ENCODE measurements around the gene TIPIN.

TIPIN gene

DNA sequence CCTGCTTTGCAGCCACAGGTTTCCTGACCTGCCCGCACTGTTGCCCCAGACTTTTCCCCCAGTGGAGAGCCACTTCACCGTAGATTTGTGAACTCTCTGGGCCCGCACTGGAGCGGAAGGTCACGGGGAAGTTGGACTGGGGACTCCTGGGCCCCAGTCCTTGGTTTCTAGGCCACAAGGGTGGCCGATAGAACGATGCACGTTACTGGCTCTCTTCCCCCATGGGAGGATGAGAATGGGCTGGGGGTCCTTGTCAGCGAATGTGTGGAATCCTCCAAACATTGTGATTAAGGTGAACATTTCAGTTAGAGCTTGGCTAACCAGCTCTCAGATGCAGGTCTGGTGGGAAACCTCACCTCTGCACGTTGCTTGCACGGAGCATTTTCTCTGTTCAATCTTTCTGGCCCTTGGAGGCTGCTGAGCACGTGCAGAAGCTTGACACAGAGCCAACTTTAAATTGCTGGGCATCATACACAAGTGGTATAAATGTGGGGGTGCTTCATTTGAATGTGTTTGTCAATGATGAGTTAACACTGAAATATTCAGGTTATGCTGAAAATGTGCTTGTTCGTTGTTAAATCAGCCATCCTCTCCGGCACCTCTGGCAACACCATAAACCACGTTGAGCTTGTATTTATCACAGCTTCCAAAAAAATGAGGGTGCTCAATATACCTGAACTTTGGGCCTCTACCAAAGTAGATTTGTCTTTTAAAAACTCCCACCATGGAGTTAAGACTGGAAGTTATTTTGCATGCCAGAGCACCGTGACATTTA, 62.1 kb downstream of the TIPIN start:
- no CpG with 5 or more reads among the region's 16 CpGs for WGBS (ENCODE audit: extremely low coverage, insufficient coverage, insufficient read length)
- Histone ChIP-seq H2BK12ac (ENCODE audit: low read length) (no peak overlapping the region), H3K36me3 (ENCODE audit: control insufficient read depth in 1 of 2, insufficient read depth in 2 of 2, low read length in 2 of 2) (no peaks in the 10 kb centered on the region), H2BK120ac (ENCODE audit: insufficient read depth, low read length, poor library complexity) (peak overlapping the region; percentile 39), H2BK5ac (ENCODE audit: low read depth, low read length, poor library complexity) (peak overlapping the region; percentile 42), H4K8ac (ENCODE audit: low read depth, low read length) (peak overlapping the region; percentile 83), H3K79me2 (ENCODE audit: control insufficient read depth, insufficient read depth, low read length, poor library complexity) (no peaks in the 10 kb centered on the region), H2AFZ (ENCODE audit: insufficient read depth, low read length, poor library complexity) (peak overlapping the region; percentile 39), H3K79me1 (ENCODE audit: low read length) (peaks cover 7% of the 10 kb centered on the region), H3K23ac (ENCODE audit: low read length) (no peak overlapping the region), H3K14ac (ENCODE audit: low read length) (peak overlapping the region; percentile 50), H4K91ac (ENCODE audit: low read depth, low read length) (peak overlapping the region; percentile 74), H4K12ac (ENCODE audit: low read depth, low read length) (peak overlapping the region; percentile 48), H3K9me3 (ENCODE audit: insufficient read depth, low read depth, low read length) (no peaks in the 10 kb centered on the region), H3K27me3 (ENCODE audit: insufficient read depth, low read length) (no peaks in the 10 kb centered on the region), H3K18ac (ENCODE audit: low read length) (peak overlapping the region; percentile 45), H2AK5ac (ENCODE audit: low read length) (no peak overlapping the region), H3K4ac (ENCODE audit: low read depth, low read length) (no peak overlapping the region), H3K4me1 (ENCODE audit: control insufficient read depth in 1 of 2, insufficient read depth in 2 of 2, low read length in 2 of 2) (peaks cover 4 to 11% of the 10 kb centered on the region in 2 experiments), H3K9ac (ENCODE audit: low read length) (peak overlapping the region; percentile 78), H3K4me3 (ENCODE audit: low read depth, low read length) (peak overlapping the region; percentile 95), H3K27ac (ENCODE audit: low read depth, low read length) (peak overlapping the region; percentile 73), H3K4me2 (ENCODE audit: low read length) (peak overlapping the region; percentile 91)
- peak; percentile 18 to 51 for DNase-seq

DNA sequence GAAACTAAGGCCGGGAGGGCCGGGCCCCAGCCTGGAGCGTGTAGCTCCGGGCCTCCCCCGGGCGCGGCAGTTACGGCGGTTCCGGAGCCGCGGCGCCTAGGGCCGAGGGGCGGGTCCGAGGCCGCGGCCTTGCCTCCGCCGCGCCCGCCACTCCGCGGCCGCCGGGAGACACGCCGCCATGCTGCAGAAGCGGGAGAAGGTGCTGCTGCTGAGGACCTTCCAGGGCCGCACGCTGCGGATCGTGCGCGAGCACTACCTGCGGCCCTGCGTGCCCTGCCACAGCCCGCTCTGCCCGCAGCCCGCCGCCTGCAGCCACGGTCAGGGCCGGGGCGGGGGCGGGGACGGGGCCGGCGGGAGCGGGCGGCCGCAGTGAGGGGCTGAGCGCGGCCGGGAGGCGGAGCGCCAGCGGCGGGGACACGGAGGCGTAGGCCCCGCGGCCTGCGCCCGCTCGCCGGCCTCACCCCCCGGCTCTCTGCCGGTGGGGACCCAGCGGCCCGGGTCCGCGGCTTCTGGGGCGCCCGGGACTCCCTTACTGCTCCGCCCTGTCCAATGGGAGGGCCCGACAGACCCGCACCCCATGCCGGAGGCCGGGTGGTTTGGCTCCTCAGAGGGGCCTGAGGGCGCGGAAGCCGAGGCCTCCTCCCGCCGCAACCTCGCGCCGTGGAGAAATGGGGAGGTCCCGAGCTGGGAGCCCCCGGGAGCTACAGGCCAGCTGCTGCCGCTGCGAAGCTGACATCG, 62.9 kb downstream of the TIPIN start, which contains the start of gene DIS3L:
Gene DIS3L (plus strand): TSS at position 150 of the 738 bp plus-strand sequence. CDS start 29 bp downstream, at position 179.
- Histone ChIP-seq H4K12ac (ENCODE audit: low read depth, low read length) (peak within 1 kb of the TSS; percentile 48), H3K36me3 (ENCODE audit: control insufficient read depth in 1 of 2, insufficient read depth in 2 of 2, low read length in 2 of 2) (no peaks in the 10 kb centered on the region), H3K23ac (ENCODE audit: low read length) (no peak within 1 kb of the TSS), H3K14ac (ENCODE audit: low read length) (peak within 1 kb of the TSS; percentile 62), H3K27me3 (ENCODE audit: insufficient read depth, low read length) (no peaks in the 10 kb centered on the region), H3K18ac (ENCODE audit: low read length) (peak within 1 kb of the TSS; percentile 45), H3K79me1 (ENCODE audit: low read length) (peaks cover 7% of the 10 kb centered on the region), H2AFZ (ENCODE audit: insufficient read depth, low read length, poor library complexity) (peak within 1 kb of the TSS; percentile 51), H3K4me1 (ENCODE audit: control insufficient read depth in 1 of 2, insufficient read depth in 2 of 2, low read length in 2 of 2) (peaks cover 0 to 6% of the 10 kb centered on the region in 2 experiments), H3K4me2 (ENCODE audit: low read length) (peak within 1 kb of the TSS; percentile 91), H3K27ac (ENCODE audit: low read depth, low read length) (peak within 1 kb of the TSS; percentile 73), H4K91ac (ENCODE audit: low read depth, low read length) (peak within 1 kb of the TSS; percentile 74), H2BK5ac (ENCODE audit: low read depth, low read length, poor library complexity) (peak within 1 kb of the TSS; percentile 74), H3K9ac (ENCODE audit: low read length) (peak within 1 kb of the TSS; percentile 82), H4K8ac (ENCODE audit: low read depth, low read length) (peak within 1 kb of the TSS; percentile 83), H3K4ac (ENCODE audit: low read depth, low read length) (peak within 1 kb of the TSS; percentile 4), H3K79me2 (ENCODE audit: control insufficient read depth, insufficient read depth, low read length, poor library complexity) (no peaks in the 10 kb centered on the region), H2BK120ac (ENCODE audit: insufficient read depth, low read length, poor library complexity) (peak within 1 kb of the TSS; percentile 39), H2AK5ac (ENCODE audit: low read length) (no peak within 1 kb of the TSS), H3K9me3 (ENCODE audit: insufficient read depth, low read depth, low read length) (no peaks in the 10 kb centered on the region), H2BK12ac (ENCODE audit: low read length) (no peak within 1 kb of the TSS), H3K4me3 (ENCODE audit: low read depth, low read length) (peak within 1 kb of the TSS; percentile 95)
- peak; percentile 66 to 80 for DNase-seq
- WGBS (ENCODE audit: extremely low coverage, insufficient coverage, insufficient read length): no CpG with 5 or more reads among the region's 92 CpGs

DNA sequence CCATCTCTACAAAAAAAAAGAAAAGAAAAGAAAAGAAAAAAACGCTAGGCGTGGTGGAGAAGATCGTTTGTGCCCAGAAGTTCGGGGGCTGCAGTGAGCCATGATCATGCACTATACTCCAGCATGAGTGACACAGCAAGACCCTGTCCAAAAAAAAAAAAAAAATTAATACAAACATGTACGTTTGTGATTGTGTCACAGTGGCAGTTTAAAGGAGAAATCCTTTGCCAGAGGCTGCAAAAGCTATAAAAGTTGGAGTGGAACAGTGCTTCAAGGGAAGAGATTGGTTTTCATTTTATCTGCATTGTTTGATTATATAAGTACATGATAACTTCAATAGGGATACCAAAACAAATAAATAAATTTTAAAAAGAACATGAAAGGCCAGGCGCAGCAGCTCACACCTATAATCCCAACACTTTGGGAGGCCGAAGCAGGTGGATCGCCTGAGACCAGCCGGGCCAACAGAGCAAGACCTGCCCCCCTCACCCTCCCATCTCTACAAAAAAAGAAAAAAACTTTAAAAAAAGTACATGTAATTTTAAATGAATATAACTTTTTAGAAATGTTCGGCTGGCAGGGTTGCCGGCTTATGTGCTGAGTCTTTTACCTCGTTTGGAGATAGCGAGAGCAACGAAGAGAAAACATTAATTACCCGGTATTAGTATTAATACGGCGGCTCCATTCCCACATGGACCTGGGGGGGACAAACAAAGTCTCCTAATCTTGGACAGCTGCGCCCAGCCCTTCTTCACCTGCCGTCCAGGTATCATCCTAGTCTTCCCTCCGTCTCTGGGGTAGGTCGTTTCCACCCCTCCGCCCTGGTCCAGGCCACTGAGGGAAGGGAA, 63.7 kb downstream of the TIPIN start:
- H3K23ac ChIP-seq (ENCODE audit: low read length): no peak overlapping the region
- H2BK120ac ChIP-seq (ENCODE audit: insufficient read depth, low read length, poor library complexity): peak overlapping the region; percentile 9
- peak overlapping the region; percentile 28 for H4K12ac ChIP-seq (ENCODE audit: low read depth, low read length)
- H3K4ac ChIP-seq (ENCODE audit: low read depth, low read length): peak overlapping the region; percentile 4
- H2BK12ac ChIP-seq (ENCODE audit: low read length): no peak overlapping the region
- H3K79me1 ChIP-seq (ENCODE audit: low read length): peaks cover 7% of the 10 kb centered on the region
- peaks cover 0 to 6% of the 10 kb centered on the region in 2 experiments for H3K4me1 ChIP-seq (ENCODE audit: control insufficient read depth in 1 of 2, insufficient read depth in 2 of 2, low read length in 2 of 2)
- H2AFZ ChIP-seq (ENCODE audit: insufficient read depth, low read length, poor library complexity): peak overlapping the region; percentile 51
- no peaks in the 10 kb centered on the region for H3K79me2 ChIP-seq (ENCODE audit: control insufficient read depth, insufficient read depth, low read length, poor library complexity)
- H3K4me2 ChIP-seq (ENCODE audit: low read length): peak overlapping the region; percentile 91
- H3K27me3 ChIP-seq (ENCODE audit: insufficient read depth, low read length): no peaks in the 10 kb centered on the region
- peak overlapping the region; percentile 38 for H3K14ac ChIP-seq (ENCODE audit: low read length)
- peak overlapping the region; percentile 33 for H3K18ac ChIP-seq (ENCODE audit: low read length)
- no peak for DNase-seq
- peak overlapping the region; percentile 64 for H4K8ac ChIP-seq (ENCODE audit: low read depth, low read length)
- H3K36me3 ChIP-seq (ENCODE audit: control insufficient read depth in 1 of 2, insufficient read depth in 2 of 2, low read length in 2 of 2): no peaks in the 10 kb centered on the region
- H3K4me3 ChIP-seq (ENCODE audit: low read depth, low read length): peak overlapping the region; percentile 95
- H4K91ac ChIP-seq (ENCODE audit: low read depth, low read length): peak overlapping the region; percentile 38
- H2AK5ac ChIP-seq (ENCODE audit: low read length): no peak overlapping the region
- no peaks in the 10 kb centered on the region for H3K9me3 ChIP-seq (ENCODE audit: insufficient read depth, low read depth, low read length)
- no CpG with 5 or more reads among the region's 22 CpGs for WGBS (ENCODE audit: extremely low coverage, insufficient coverage, insufficient read length)
- H3K27ac ChIP-seq (ENCODE audit: low read depth, low read length): peak overlapping the region; percentile 73
- peak overlapping the region; percentile 74 for H2BK5ac ChIP-seq (ENCODE audit: low read depth, low read length, poor library complexity)
- H3K9ac ChIP-seq (ENCODE audit: low read length): peak overlapping the region; percentile 79
